ENCODE measurements around the gene MAN1A2.
A peak's percentile ranks its signal among the peaks of the same experiment; 100 is the strongest.

MAN1A2 gene

GRCh38 chr1:117362986-117363385 lies 4.3 kb upstream of the MAN1A2 start:
- DNase-seq, result no peak

GRCh38 chr1:117363571-117364048 lies 3.6 kb upstream of the MAN1A2 start:
- no peak for DNase-seq

GRCh38 chr1:117364240-117364639 lies 3.0 kb upstream of the MAN1A2 start:
- no peak for DNase-seq

DNA sequence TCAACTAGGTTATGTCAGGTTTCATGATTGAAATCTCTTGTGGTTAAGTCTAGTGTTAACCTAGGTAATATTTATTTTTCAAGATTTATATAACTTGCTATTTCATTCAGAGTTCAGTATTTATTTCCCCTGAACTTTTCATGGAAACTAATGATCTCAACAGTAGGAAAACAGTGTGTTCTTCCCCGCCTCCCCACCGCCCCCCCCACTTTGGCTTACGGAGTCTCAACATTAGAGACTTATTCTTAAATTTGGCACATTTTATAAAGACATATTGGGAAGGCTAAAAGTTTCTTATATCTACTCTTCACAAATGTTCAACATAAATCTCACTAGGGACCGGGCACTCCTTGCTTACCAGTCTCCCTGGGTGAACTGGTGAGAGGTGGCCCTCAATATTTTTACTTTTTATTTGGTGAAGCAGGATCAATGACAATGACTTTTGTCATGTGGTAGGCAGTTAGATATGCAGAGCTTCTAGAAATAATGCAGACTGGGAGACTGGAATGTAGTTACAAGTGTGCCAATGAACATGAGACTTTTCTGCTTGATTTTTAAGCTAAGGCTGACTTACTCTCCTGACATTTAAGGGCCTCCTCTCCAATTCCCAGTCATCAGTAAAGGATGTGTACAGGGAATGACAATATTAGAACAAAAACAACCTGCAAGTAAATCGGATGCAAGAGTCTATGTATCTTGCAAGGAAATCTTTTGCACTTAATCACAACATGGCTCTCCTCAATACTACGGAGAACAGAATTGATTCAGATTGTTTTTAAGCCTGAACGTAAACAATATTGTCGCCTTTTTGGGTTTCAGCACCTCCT lies 1.7 kb upstream of the MAN1A2 start:
- DNase-seq, result peak; percentile 41

GRCh38 chr1:117366177-117367045 lies 838 bp upstream of the MAN1A2 start:
- DNase-seq, result peak; percentile 70

- no peak for DNase-seq
These were observed 1.2 kb downstream of the MAN1A2 start for GRCh38 chr1:117368116-117369108.

DNA sequence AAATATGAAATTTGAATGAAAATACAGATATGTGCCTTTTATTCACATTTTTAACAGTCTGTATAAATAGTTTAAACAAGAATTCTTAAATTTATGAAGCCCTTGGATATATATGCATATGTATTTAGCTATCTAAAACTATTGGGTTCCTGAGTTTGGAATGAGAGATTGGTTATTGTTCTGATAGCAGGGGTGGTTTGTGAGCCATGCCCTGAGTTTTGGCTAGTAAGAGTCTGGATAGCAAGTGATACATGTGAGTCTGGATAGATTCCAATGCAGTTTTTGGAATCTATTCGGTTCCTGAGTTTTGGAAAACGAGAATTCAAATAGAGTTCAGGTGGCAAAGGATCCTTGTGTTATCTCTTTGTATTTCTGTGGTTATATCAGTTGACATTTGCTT lies 2.8 kb downstream of the MAN1A2 start:
- no peak for DNase-seq

DNA sequence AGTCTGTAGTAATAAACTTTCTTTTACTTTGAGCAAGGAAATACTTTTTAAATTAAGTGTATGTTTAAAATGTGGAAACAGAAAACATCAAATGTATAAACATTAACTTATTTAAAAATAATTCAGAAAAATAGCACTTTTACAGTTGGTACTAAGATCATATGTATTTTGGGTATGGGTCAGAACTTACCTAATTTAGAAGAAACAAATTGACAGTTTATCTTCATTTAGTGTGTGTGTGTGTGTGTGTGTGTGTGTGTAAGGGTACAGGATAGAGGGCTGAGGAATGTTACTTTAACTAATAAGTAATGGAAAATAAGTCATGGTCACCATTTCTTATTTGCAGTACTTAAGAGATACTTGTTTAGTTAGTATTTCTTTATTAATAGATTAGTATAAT lies 3.3 kb downstream of the MAN1A2 start:
- no peak for DNase-seq

DNA sequence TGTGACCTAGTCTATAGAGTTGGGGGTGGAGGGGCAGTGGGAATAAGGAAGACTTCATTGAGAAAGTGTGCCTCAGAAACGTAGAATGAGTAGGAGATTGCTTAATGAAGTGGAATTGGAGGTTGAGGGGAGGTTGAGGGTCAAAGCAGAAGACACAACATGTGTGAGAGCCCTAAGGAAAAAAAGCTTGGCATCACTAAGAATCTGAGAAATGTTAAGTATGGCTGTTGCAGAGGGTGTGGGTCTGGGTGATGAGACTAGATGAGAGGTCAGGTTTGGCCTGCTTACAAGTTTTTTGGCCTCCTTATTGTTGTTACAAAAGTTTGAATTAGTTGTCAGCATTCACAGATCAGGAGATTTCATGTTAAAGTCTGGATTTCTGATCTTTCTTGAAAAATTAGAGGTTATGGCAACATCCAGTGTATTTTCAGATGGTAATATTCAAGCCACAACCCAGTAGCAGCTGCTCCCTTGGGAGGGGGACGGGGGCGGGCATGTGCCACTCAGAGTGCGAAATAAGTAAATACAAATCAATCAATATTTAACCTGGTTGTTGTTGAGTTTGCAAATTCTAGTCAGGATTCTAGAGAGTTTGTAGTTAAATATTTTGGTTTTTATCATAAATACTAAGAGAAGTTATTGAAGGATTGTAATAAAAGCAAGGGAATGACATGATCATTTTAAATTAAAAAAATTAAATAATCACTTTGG lies 4.3 kb downstream of the MAN1A2 start:
- no peak for DNase-seq

DNA sequence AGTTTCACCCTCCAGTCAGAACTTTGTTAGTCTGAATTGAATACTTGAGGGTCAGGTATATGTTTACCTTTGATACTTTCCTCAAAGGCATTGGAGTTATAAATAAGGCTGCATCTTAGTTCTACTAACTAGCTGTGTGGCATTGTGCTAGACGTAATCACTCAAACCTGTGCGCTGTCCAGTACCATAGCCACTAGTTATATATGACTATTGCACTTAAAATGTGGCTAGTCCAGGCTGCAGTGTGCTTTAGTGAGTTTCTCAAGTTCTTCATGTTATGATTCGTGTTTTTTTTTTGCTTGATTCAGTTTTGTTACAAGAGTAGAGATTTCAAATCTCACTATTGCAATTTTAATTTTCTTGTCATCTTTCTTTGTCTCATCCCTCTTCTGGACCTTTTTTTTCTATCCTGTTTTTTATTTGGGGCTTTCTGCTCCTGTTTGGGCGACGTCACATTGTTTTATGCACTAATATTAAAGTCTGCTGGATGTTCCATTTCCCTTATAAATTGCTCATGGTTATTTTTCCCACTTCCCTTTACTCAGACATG lies 5.7 kb downstream of the MAN1A2 start:
- DNase-seq, result no peak

DNA sequence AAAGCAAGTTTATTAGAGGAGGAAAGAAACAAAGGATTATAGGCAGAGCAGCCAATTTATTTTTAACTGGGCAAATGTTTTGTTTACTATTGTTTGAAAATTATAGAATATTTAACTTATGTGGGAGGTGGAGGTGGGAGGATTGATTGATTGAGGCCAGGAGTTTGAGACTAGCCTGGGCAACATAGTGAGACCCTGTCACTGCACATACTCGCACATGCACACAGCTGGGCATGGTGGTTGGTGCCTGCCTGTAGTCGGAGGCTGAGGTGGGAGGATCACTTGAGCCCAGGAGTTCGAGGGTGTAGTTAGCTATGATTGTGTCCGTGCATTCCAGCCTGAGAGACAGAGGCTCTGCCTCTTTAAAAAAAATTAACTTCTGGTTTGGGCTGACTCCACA lies 6.7 kb downstream of the MAN1A2 start:
- no peak for DNase-seq

DNA sequence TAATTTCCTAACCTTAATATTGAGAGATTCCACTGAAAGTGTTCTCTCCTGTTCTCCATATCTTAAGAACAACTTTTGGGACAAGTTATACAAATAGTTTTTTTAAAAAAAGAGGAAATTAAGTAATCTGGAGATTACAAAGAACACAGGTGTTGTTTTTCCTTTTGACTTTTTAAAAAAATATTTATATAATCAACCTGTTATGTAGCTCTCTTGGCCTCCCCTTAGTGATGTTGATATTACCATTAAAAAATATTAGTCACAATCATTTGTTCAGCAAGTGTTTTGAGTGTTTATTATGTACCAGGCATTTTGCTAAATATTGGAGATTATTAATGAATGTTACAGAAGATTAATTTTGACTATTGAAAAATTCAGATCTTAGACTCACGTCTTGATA lies 8.1 kb downstream of the MAN1A2 start:
- no peak for DNase-seq

DNA sequence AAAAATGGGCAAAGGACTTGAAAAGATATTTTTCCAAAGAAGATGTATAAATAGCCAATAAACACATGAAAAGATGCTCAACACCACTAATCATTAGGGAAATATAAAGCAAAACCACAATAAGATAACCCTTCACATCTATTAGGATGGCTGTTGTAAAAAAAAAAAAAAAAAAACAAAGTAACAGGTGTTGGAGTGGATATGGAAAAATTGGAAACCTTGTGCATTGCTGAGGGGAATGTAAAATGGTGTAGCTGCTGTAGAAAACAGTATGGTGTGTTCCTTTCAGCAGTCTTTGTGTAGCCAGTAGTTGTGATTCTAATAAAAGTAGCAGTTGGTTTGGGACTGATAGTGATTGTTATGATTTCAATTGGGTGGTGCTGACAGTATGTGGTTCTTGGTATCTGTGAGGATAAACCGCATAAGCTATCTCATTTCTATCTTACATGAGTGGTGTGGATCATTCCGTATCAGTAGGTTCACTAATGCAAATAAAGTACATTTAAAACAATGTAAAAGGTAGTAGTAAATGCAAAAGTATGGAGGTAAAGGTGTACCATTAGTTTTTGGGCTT lies 19.9 kb downstream of the MAN1A2 start:
- DNase-seq, result no peak

- DNase-seq, result no peak
These were observed 21.1 kb downstream of the MAN1A2 start for GRCh38 chr1:117388328-117388727.

DNA sequence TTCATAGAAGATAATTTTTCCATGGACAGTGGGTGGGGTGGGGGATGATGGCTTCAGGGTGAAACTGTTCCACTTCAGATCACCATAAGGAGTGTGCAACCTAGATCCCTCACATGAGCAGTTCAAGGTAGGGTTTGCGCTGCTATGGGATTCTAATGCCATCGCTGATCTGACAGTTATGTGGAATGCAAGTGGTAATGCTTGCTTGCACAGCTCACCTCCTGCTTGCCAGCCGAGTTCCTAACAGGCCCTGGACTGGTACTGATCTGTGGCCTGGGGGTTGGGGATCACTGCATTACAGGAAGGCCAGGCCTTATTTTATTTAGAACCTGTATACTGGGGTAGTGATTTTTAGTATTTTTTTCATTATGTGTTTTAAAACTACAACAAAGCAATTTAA lies 22.0 kb downstream of the MAN1A2 start:
- DNase-seq, result no peak

- DNase-seq, result no peak
These were observed 22.5 kb downstream of the MAN1A2 start for GRCh38 chr1:117389779-117390178.

- DNase-seq, result no peak
These were observed 25.5 kb downstream of the MAN1A2 start for GRCh38 chr1:117392771-117393170.

GRCh38 chr1:117396074-117396473 lies 28.8 kb downstream of the MAN1A2 start:
- no peak for DNase-seq

GRCh38 chr1:117396636-117397035 lies 29.4 kb downstream of the MAN1A2 start:
- DNase-seq, result no peak

- no peak for DNase-seq
These were observed 31.7 kb downstream of the MAN1A2 start for GRCh38 chr1:117398957-117399356.

DNA sequence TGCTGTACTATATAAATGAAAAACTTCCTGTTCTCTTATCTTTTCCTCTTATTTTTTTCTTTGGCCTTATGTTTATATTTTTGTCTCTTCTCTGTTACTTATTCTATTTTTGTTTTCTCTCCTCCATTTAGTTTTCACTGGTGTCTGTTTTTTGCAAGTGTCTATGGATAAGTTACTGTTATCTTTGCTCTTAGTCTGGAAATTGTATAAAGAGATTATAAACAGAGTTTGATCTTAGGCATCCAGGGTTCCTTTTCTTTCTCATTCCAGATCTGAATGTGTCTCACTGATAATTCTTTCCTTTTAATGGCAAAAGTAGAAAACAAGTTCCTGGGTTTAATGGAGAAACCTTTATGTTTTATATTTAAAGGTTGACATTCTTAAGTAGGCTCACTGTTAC lies 34.5 kb downstream of the MAN1A2 start:
- DNase-seq, result no peak
